Kidney (tissue), 14 donors: Measurements from ENCODE around the gene TMEM130. TPM values are rescaled to one million over a fixed set of nuclear protein-coding genes. Genes with fewer than 3 reads are reported as not detected.

Experiments used
- DNase-seq, 5 donors: peaks; one replicate each; pipeline ENCODE4 v3.0.0-alpha.2; 2013 to 2020
- FAIRE-seq: peaks from 2 replicates; lab custom pipeline; 2012; peaks lifted over from hg19 to GRCh38; lab: Jason Lieb, UNC
- H3K27ac ChIP-seq, 2 donors: one replicate each; pipeline ENCODE4 v1.7.0; 2013; ENCODE audit warnings: low read depth in 2 of 2, low read length in 2 of 2, inconsistent platforms in 1 of 2
- H3K27me3 ChIP-seq: one replicate; pipeline ENCODE4 v1.7.1; 2013; ENCODE audit warnings: low read length, inconsistent platforms; ENCODE audit not compliant: control insufficient read depth, insufficient read depth
- H3K36me3 ChIP-seq, 3 donors: one replicate each; pipeline versions ENCODE4 v1.7.0 to v1.7.1; 2013; ENCODE audit warnings: low read length in 3 of 3, control low read depth in 1 of 3, inconsistent platforms in 1 of 3; ENCODE audit not compliant: insufficient read depth in 3 of 3, control insufficient read depth in 2 of 3
- H3K4me1 ChIP-seq, 3 donors: one replicate each; pipeline versions ENCODE4 v1.7.0 to v1.7.1; 2013; ENCODE audit warnings: low read length in 3 of 3, inconsistent platforms in 1 of 3, low read depth in 1 of 3; ENCODE audit not compliant: control insufficient read depth in 2 of 3, insufficient read depth in 2 of 3
- H3K4me3 ChIP-seq, 3 donors: one replicate each; pipeline versions ENCODE4 v1.7.0 to v1.8.1; 2013; ENCODE audit warnings: low read length in 3 of 3, control low read depth in 1 of 3, inconsistent platforms in 1 of 3
- H3K9ac ChIP-seq, 3 donors: one replicate each; pipeline versions ENCODE4 v1.7.0 to v1.7.1; 2013; ENCODE audit warnings: low read length in 3 of 3, control low read depth in 1 of 3, inconsistent platforms in 1 of 3
- H3K9me3 ChIP-seq, 3 donors: one replicate each; pipeline versions ENCODE4 v1.7.0 to v1.7.1; 2013; ENCODE audit warnings: low read length in 3 of 3, control low read depth in 1 of 3, inconsistent platforms in 1 of 3; ENCODE audit not compliant: control insufficient read depth in 2 of 3, insufficient read depth in 1 of 3
- intact Hi-C: fragments of 100-400 bp; cut with DNase I; formaldehyde crosslinking; loops from one replicate; pipeline ENCODE4 v1.11.1; 2022
- polyA plus RNA-seq: library from polyadenylated mRNA; stranded (reverse); fragments of 350-450 nt; fragmentation: Illumina TruSeq; extraction: RNeasy Lipid Tissue Mini Kit (QIAGEN cat#74804); gene quantifications from one replicate; pipeline ENCODE4 v1.2.3, GENCODE V29; 2014; ENCODE audit warnings: low read depth, low replicate concordance; ENCODE audit not compliant: insufficient read depth
- total RNA-seq: library from RNA; stranded (reverse); fragmentation: NEBNext Ultra II Directional; extraction: Animal tissue kit (Norgen Biotek cat#: 25700); gene quantifications from one replicate; pipeline ENCODE4 v1.2.1, GENCODE V29; 2021
- TF ChIP-seq, protein P1 (sequence below): IDR thresholded peaks from 3 replicates; pipeline ENCODE4 v1.5.1; 2012; ENCODE audit warnings: mild to moderate bottlenecking, moderate library complexity, borderline replicate concordance; ENCODE audit not compliant: insufficient read depth; ENCODE audit errors: extremely low read depth
- donor health status: control.
- donor health status: control.
- donor health status: control.
- donor health status: control.
- donor health status: control.
- donor health status: DM: yes; HTN: yes; CAD: no.
- donor health status: Normal renal cell carcinoma (clear cell type).

TMEM130 gene
- total and polyA plus RNA-seq, 2 donors from 2014 or later = 5.0 to 12.9 TPM

- Histone ChIP-seq H3K4me3 (no peak overlapping the region), H3K4me1 (no peaks in the 10 kb centered on the region), H3K36me3 (peaks cover 18 to 56% (median 43%) of the 10 kb centered on the region in 3 donors), H3K27ac (no peak overlapping the region), H3K9ac (no peak overlapping the region), H3K9me3 (no peaks in the 10 kb centered on the region), H3K27me3 (no peaks in the 10 kb centered on the region)
- TF ChIP-seq, protein P1, sequence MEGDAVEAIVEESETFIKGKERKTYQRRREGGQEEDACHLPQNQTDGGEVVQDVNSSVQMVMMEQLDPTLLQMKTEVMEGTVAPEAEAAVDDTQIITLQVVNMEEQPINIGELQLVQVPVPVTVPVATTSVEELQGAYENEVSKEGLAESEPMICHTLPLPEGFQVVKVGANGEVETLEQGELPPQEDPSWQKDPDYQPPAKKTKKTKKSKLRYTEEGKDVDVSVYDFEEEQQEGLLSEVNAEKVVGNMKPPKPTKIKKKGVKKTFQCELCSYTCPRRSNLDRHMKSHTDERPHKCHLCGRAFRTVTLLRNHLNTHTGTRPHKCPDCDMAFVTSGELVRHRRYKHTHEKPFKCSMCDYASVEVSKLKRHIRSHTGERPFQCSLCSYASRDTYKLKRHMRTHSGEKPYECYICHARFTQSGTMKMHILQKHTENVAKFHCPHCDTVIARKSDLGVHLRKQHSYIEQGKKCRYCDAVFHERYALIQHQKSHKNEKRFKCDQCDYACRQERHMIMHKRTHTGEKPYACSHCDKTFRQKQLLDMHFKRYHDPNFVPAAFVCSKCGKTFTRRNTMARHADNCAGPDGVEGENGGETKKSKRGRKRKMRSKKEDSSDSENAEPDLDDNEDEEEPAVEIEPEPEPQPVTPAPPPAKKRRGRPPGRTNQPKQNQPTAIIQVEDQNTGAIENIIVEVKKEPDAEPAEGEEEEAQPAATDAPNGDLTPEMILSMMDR = no peak
- FAIRE-seq = no peak
- DNase-seq = no peak
- intact Hi-C loops = no loop called here
Measured at GRCh38 chr7:98913026-98913425, 43.2 kb upstream of the TMEM130 start.

DNA sequence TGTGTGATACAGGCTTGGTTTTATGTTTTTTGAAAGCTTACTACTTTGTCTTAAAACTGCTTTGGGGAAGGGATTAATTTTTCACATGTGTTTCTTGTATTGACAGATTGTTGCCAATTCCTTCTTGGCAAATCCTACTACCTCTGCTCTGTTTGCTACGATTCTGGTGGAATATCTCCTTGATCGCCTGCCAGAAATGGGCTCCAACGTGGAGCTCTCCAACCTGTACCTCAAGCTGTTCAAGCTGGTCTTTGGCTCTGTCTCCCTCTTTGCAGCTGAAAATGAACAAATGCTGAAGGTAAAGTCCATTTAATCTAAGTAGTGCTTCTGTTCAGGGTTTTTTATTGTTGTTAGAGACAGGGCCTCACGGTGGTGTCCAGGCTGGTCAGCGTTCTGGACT is 42.1 kb upstream of the TMEM130 start:
- H3K27ac ChIP-seq = no peak overlapping the region
- no peak overlapping the region for H3K9ac ChIP-seq
- intact Hi-C loops = no loop called here
- peaks cover 16 to 58% (median 42%) of the 10 kb centered on the region in 3 donors for H3K36me3 ChIP-seq
- no peaks in the 10 kb centered on the region for H3K27me3 ChIP-seq
- H3K4me3 ChIP-seq = no peak overlapping the region
- H3K9me3 ChIP-seq = no peaks in the 10 kb centered on the region
- TF ChIP-seq, protein P1 = no peak
- no peak for FAIRE-seq
- no peaks in the 10 kb centered on the region for H3K4me1 ChIP-seq
- DNase-seq = no peak

DNA sequence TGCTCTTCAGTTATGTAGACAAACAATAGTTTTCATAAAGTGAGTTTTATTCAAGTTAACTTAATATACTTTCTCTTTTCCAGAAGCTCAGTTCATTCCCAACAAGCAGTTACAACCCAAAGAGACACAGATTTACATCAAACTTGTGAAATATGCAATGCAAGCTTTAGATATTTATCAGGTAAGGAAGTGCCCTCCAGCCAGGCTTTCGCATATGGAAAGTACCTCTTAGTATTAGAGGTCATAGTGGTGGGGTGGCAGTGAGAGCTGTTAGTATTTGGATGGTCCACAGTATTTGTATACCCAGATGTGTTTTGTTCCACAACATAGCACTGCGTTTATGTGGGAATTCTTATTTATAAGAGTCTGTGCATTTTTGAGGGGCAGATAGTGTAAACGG is 40.6 kb upstream of the TMEM130 start:
- no peaks in the 10 kb centered on the region for H3K4me1 ChIP-seq
- TF ChIP-seq, protein P1 = no peak
- no peak overlapping the region for H3K9ac ChIP-seq
- H3K27ac ChIP-seq = no peak overlapping the region
- H3K9me3 ChIP-seq = no peaks in the 10 kb centered on the region
- intact Hi-C loops = no loop called here
- no peak for DNase-seq
- no peak overlapping the region for H3K4me3 ChIP-seq
- H3K27me3 ChIP-seq = no peaks in the 10 kb centered on the region
- no peak for FAIRE-seq
- H3K36me3 ChIP-seq = peaks cover 11 to 51% (median 39%) of the 10 kb centered on the region in 3 donors

DNA sequence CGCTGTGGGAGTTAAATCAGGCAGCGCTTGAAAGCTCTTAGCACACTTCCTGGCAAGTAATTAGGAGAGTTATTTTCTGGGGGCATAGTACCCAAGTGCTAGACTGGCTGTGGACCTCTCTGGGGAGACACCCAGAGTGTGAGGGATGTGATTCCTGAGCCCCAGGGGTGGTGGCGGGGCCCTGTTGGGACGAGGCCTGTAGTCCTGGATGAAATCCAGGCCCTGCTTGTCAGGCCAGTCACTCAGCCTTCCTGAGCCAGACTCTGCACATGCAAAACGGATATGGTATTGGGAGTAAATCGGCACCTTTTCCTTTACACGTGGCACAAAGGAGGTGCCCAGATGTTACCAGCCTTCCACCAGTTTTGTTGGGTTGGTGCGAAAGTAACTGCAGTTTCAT is 39.7 kb upstream of the TMEM130 start:
- FAIRE-seq (no peak), DNase-seq (no peak)
- H3K27ac ChIP-seq = no peak overlapping the region
- H3K4me3 ChIP-seq = no peak overlapping the region
- intact Hi-C loops = no loop called here
- no peaks in the 10 kb centered on the region for H3K4me1 ChIP-seq
- peaks cover 14 to 58% (median 47%) of the 10 kb centered on the region in 3 donors for H3K36me3 ChIP-seq
- H3K27me3 ChIP-seq = no peaks in the 10 kb centered on the region
- TF ChIP-seq, protein P1 = no peak
- H3K9ac ChIP-seq = no peak overlapping the region
- no peaks in the 10 kb centered on the region for H3K9me3 ChIP-seq
